GM12878 (cell line): ENCODE results near the gene TLDC2. TPM values are rescaled to one million over a fixed set of nuclear protein-coding genes. Genes with fewer than 3 reads are reported as not detected.

Experiments
- polyA plus RNA-seq, 11 experiments: library from polyadenylated mRNA; depleted of rRNA in 4 of 11; unstranded in 6 of 11; stranded (reverse) in 5 of 11; fragments of >200 nt; fragmentation: Nextera tagmentation in 4 of 11; fragmentation: Illumina TruSeq in 1 of 11; extraction: Ambion mirVana in 4 of 11; extraction: Trizol in 1 of 11; gene quantifications; 1 replicate in 1 of 11; 2 replicates in 10 of 11; pipeline versions ENCODE4 v1.2.1 to v1.2.3, GENCODE V29; 2011 to 2016; ENCODE audit warnings: inconsistent platforms in 2 of 11, missing spikeins in 2 of 11, low read depth in 1 of 11
- total RNA-seq, 4 experiments: library from RNA; depleted of rRNA in 3 of 4; stranded (reverse); fragments of >200 nt in 3 of 4; fragmentation: Illumina TruSeq in 1 of 4; extraction: Trizol in 1 of 4; gene quantifications; 2 replicates each; pipeline versions ENCODE4 v1.2.1 to v1.2.3, GENCODE V29; 2013 to 2021

TLDC2 gene
- total and polyA plus RNA-seq, 10 of the 15 experiments (the other 5 are each of a cell fraction or from before 2014, with no cell fraction given) = 0.05 to 0.41 (median 0.21) TPM

Other genes with a start within 250 kb of the TLDC2 start
- 1.9 and 2.1 TPM in 2 replicates for gene SLA2, start 229.9 kb upstream of the TLDC2 start, total RNA-seq (2014; rRNA removed)
- gene SLA2, start 229.9 kb upstream of the TLDC2 start, total RNA-seq (2014; rRNA removed; fragmentation: Illumina TruSeq; extraction: Trizol) = 2.0 and 2.2 TPM in 2 replicates
- gene SLA2, start 229.9 kb upstream of the TLDC2 start, total RNA-seq (2021) = 1.7 and 2.1 TPM in 2 replicates
- 0.13 and 0.29 TPM in 2 replicates for gene SLA2, start 229.9 kb upstream of the TLDC2 start, polyA plus RNA-seq (2011; rRNA removed)
- 2.3 and 3.1 TPM in 2 replicates for gene SLA2, start 229.9 kb upstream of the TLDC2 start, polyA plus RNA-seq (2014; fragmentation: Illumina TruSeq; extraction: Trizol)
- under 1 TPM; 0.35 to 0.79 TPM for gene SLA2, start 229.9 kb upstream of the TLDC2 start, polyA plus RNA-seq (2014; fragmentation: Nextera tagmentation; extraction: Ambion mirVana)
- 2.7 and 3.3 TPM in 2 replicates for gene SLA2, start 229.9 kb upstream of the TLDC2 start, polyA plus RNA-seq (2014; rRNA removed)
- under 1 TPM; 0.47 to 0.88 TPM for gene SLA2, start 229.9 kb upstream of the TLDC2 start, polyA plus RNA-seq (2016; fragmentation: Nextera tagmentation; extraction: Ambion mirVana)
- gene NDRG3, start 130.0 kb upstream of the TLDC2 start, total RNA-seq (2014; rRNA removed) = 15.2 and 18.9 TPM in 2 replicates
- 16.4 and 17.0 TPM in 2 replicates for gene NDRG3, start 130.0 kb upstream of the TLDC2 start, total RNA-seq (2014; rRNA removed; fragmentation: Illumina TruSeq; extraction: Trizol)
- 17.1 and 17.5 TPM in 2 replicates for gene NDRG3, start 130.0 kb upstream of the TLDC2 start, total RNA-seq (2021)
- 16.9 and 29.7 TPM in 2 replicates for gene NDRG3, start 130.0 kb upstream of the TLDC2 start, polyA plus RNA-seq (2011; rRNA removed)
- 23.9 and 26.5 TPM in 2 replicates for gene NDRG3, start 130.0 kb upstream of the TLDC2 start, polyA plus RNA-seq (2014; fragmentation: Illumina TruSeq; extraction: Trizol)
- gene NDRG3, start 130.0 kb upstream of the TLDC2 start, polyA plus RNA-seq (2014; fragmentation: Nextera tagmentation; extraction: Ambion mirVana) = 10 to 100 TPM; 11.2 to 12.7 TPM
- gene NDRG3, start 130.0 kb upstream of the TLDC2 start, polyA plus RNA-seq (2014; rRNA removed) = 11.8 and 13.0 TPM in 2 replicates
- 10 to 100 TPM; 14.4 to 14.6 TPM for gene NDRG3, start 130.0 kb upstream of the TLDC2 start, polyA plus RNA-seq (2016; fragmentation: Nextera tagmentation; extraction: Ambion mirVana)
- 20.3 and 22.0 TPM in 2 replicates for gene DSN1, start 102.4 kb upstream of the TLDC2 start, total RNA-seq (2014; rRNA removed)
- gene DSN1, start 102.4 kb upstream of the TLDC2 start, total RNA-seq (2014; rRNA removed; fragmentation: Illumina TruSeq; extraction: Trizol) = 23.1 and 24.0 TPM in 2 replicates
- 14.9 and 15.3 TPM in 2 replicates for gene DSN1, start 102.4 kb upstream of the TLDC2 start, total RNA-seq (2021)
- 20.9 and 28.5 TPM in 2 replicates for gene DSN1, start 102.4 kb upstream of the TLDC2 start, polyA plus RNA-seq (2011; rRNA removed)
- gene DSN1, start 102.4 kb upstream of the TLDC2 start, polyA plus RNA-seq (2014; fragmentation: Illumina TruSeq; extraction: Trizol) = 25.9 and 28.5 TPM in 2 replicates
- gene DSN1, start 102.4 kb upstream of the TLDC2 start, polyA plus RNA-seq (2014; fragmentation: Nextera tagmentation; extraction: Ambion mirVana) = 10 to 100 TPM; 21.2 to 21.4 TPM
- gene DSN1, start 102.4 kb upstream of the TLDC2 start, polyA plus RNA-seq (2014; rRNA removed) = 19.2 and 21.3 TPM in 2 replicates
- 10 to 100 TPM; 29.6 to 33.1 TPM for gene DSN1, start 102.4 kb upstream of the TLDC2 start, polyA plus RNA-seq (2016; fragmentation: Nextera tagmentation; extraction: Ambion mirVana)
- gene SAMHD1, start 75.6 kb downstream of the TLDC2 start, total RNA-seq (2014; rRNA removed) = 39.9 and 43.2 TPM in 2 replicates
- gene SAMHD1, start 75.6 kb downstream of the TLDC2 start, total RNA-seq (2014; rRNA removed; fragmentation: Illumina TruSeq; extraction: Trizol) = 46.8 and 47.9 TPM in 2 replicates
- 37.7 and 37.8 TPM in 2 replicates for gene SAMHD1, start 75.6 kb downstream of the TLDC2 start, total RNA-seq (2021)
- 43.6 and 52.1 TPM in 2 replicates for gene SAMHD1, start 75.6 kb downstream of the TLDC2 start, polyA plus RNA-seq (2011; rRNA removed)
- 41.8 and 44.9 TPM in 2 replicates for gene SAMHD1, start 75.6 kb downstream of the TLDC2 start, polyA plus RNA-seq (2014; fragmentation: Illumina TruSeq; extraction: Trizol)
- 10 to 100 TPM; 20.5 to 21.7 TPM for gene SAMHD1, start 75.6 kb downstream of the TLDC2 start, polyA plus RNA-seq (2014; fragmentation: Nextera tagmentation; extraction: Ambion mirVana)
- 23.4 and 26.3 TPM in 2 replicates for gene SAMHD1, start 75.6 kb downstream of the TLDC2 start, polyA plus RNA-seq (2014; rRNA removed)
- gene SAMHD1, start 75.6 kb downstream of the TLDC2 start, polyA plus RNA-seq (2016; fragmentation: Nextera tagmentation; extraction: Ambion mirVana) = 10 to 100 TPM; 37.8 to 42.0 TPM
- 38.2 and 51.1 TPM in 2 replicates for gene RBL1, start 219.9 kb downstream of the TLDC2 start, total RNA-seq (2014; rRNA removed)
- 26.7 and 27.9 TPM in 2 replicates for gene RBL1, start 219.9 kb downstream of the TLDC2 start, total RNA-seq (2014; rRNA removed; fragmentation: Illumina TruSeq; extraction: Trizol)
- 23.8 and 28.1 TPM in 2 replicates for gene RBL1, start 219.9 kb downstream of the TLDC2 start, total RNA-seq (2021)
- 14.6 and 19.4 TPM in 2 replicates for gene RBL1, start 219.9 kb downstream of the TLDC2 start, polyA plus RNA-seq (2011; rRNA removed)
- gene RBL1, start 219.9 kb downstream of the TLDC2 start, polyA plus RNA-seq (2014; fragmentation: Illumina TruSeq; extraction: Trizol) = 24.6 and 36.3 TPM in 2 replicates
- 1 to 10 TPM; 4.5 to 4.9 TPM for gene RBL1, start 219.9 kb downstream of the TLDC2 start, polyA plus RNA-seq (2014; fragmentation: Nextera tagmentation; extraction: Ambion mirVana)
- gene RBL1, start 219.9 kb downstream of the TLDC2 start, polyA plus RNA-seq (2014; rRNA removed) = 14.7 and 17.5 TPM in 2 replicates
- 10 to 100 TPM; 25.1 to 25.5 TPM for gene RBL1, start 219.9 kb downstream of the TLDC2 start, polyA plus RNA-seq (2016; fragmentation: Nextera tagmentation; extraction: Ambion mirVana)